ENCODE results near the gene IYD.

IYD gene, protein sequence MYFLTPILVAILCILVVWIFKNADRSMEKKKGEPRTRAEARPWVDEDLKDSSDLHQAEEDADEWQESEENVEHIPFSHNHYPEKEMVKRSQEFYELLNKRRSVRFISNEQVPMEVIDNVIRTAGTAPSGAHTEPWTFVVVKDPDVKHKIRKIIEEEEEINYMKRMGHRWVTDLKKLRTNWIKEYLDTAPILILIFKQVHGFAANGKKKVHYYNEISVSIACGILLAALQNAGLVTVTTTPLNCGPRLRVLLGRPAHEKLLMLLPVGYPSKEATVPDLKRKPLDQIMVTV

GRCh38 chr6:150368762-150369161 is at the start of gene IYD:
IYD (plus strand) TSS chr6:150369012; CDS start chr6:150369032, 20 bp downstream.
- no peak within 1 kb of the TSS for H3K4me3 ChIP-seq (ENCODE audit: low read depth, low read length)
- TF ChIP-seq CTCF (IDR thresholded peaks at IDR 0.05; ENCODE audit: low read depth, low read length), result no peak

GRCh38 chr6:150319924-150320323 is 48.9 kb upstream of the IYD start:
- H3K4me3 ChIP-seq (ENCODE audit: low read depth, low read length), result no peak overlapping the region

GRCh38 chr6:150320442-150320841 is 48.4 kb upstream of the IYD start:
- no peak for TF ChIP-seq CTCF (IDR thresholded peaks at IDR 0.05; ENCODE audit: low read depth, low read length)
- no peak overlapping the region for H3K4me3 ChIP-seq (ENCODE audit: low read depth, low read length)

More at GRCh38 chr6:150319924-150320323, 48.9 kb upstream of the IYD start:
- no peak for TF ChIP-seq CTCF (IDR thresholded peaks at IDR 0.05; ENCODE audit: low read depth, low read length)

GRCh38 chr6:150322466-150322871 is 46.3 kb upstream of the IYD start:
- TF ChIP-seq CTCF (IDR thresholded peaks at IDR 0.05; ENCODE audit: low read depth, low read length), result no peak
- H3K4me3 ChIP-seq (ENCODE audit: low read depth, low read length), result no peak overlapping the region

DNA sequence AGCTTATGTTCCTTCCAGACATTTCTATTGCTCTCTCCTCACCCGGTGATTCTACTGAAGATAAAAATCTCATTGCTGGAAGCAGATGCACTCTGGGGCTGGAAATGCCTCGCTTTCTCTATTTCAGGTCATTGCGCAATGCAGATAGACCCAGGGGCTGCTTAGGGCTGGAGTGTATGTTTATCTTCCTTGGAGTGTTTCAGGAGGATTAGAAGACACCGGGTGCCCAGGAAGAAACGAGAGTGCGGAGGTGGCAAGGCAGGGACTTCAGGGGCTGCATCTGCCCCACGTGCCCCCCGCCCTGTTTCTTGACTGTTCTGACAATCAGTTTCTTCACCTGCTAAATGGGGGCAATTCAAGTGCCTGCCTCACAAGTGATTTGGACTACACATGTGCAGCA is 45.6 kb upstream of the IYD start:
- TF ChIP-seq CTCF (IDR thresholded peaks at IDR 0.05; ENCODE audit: low read depth, low read length), result no peak
- no peak overlapping the region for H3K4me3 ChIP-seq (ENCODE audit: low read depth, low read length)

DNA sequence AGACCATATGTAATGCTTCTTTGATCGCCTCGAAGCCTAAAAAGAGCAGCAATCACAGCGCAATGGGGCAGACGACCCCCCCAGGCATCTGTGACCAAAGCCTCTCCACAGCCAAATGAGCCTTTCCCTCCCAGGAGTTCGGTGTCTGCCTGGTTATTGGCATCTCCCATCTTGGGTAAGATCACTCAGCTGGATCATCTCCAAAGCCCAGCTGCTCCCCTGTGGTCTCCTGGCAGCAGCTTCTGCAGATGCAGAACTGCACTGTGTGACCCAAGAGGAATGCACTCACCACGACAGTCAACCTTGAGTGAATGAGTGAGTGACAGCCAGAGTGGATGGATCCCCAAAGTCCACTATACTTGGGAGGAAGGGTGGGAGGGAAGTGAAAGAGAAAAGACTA is 44.8 kb upstream of the IYD start:
- no peak overlapping the region for H3K4me3 ChIP-seq (ENCODE audit: low read depth, low read length)
- TF ChIP-seq CTCF (IDR thresholded peaks at IDR 0.05; ENCODE audit: low read depth, low read length), result no peak

DNA sequence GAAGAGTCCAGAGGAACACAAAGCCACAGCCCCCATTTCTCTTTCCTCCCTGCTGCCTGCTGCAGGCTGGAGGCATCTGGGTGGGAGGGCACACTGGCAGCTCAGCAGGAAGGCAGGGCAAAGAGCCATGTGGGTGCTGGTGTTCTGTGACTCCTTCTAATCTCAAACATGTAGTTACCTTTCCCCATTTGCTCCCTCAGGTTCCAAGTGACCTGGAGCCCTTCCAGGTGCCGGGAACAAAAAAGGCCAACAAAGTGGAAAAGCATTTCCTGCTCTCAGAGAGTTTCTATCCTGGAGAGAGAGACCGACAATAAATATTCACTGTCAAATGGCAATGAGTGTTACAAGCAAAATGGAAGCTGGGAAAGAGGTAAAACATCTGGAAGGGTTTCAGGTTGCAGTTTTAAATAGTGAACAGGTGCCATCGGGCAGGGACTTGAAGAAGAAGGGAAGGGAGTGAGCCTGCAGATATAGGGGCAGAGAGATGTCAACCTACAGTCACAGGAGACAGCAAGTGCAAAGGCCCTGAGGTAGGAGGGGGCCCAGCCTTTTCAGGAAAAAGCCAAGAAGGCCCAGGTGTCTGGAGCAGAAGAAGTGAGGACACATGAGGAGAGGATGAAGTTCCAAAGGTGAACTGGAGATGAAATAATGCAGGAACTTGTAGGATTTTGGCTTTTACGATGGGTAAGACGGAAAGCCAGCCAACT is 43.6 kb upstream of the IYD start:
- H3K4me3 ChIP-seq (ENCODE audit: low read depth, low read length), result no peak overlapping the region
- no peak for TF ChIP-seq CTCF (IDR thresholded peaks at IDR 0.05; ENCODE audit: low read depth, low read length)
